Loucy (cell line): ENCODE results near the gene GASK1A.

Experiments
- H2AFZ ChIP-seq: fragments of 200-600 bp; sonication (generic); 2 replicates; pipeline ENCODE4 v1.6.0; 2016; ENCODE audit warnings: antibody characterized with exemption, mild to moderate bottlenecking, low read length, moderate library complexity
- H3F3A ChIP-seq: fragments of 200-600 bp; 2 replicates; pipeline ENCODE4 v1.6.0; 2016; ENCODE audit warnings: antibody characterized with exemption, low read depth, mild to moderate bottlenecking
- H3K27me3 ChIP-seq: fragments of 200-600 bp; sonication (generic); 2 replicates; pipeline ENCODE4 v1.6.1; 2014; ENCODE audit warnings: low read length, mild to moderate bottlenecking; ENCODE audit not compliant: insufficient read depth, poor library complexity, severe bottlenecking
- H3K36me3 ChIP-seq: fragments of 200-600 bp; sonication (generic); 2 replicates; pipeline ENCODE4 v1.6.1; 2016; ENCODE audit warnings: low read length; ENCODE audit not compliant: insufficient read depth
- H3K4me1 ChIP-seq: fragments of 200-600 bp; sonication (generic); 2 replicates; pipeline ENCODE4 v1.5.1; 2014; ENCODE audit warnings: low read length, mild to moderate bottlenecking; ENCODE audit not compliant: insufficient read depth, poor library complexity, severe bottlenecking
- H3K4me2 ChIP-seq: fragments of 200-600 bp; sonication (generic); 2 replicates; pipeline ENCODE4 v1.6.0; 2014; ENCODE audit warnings: antibody characterized with exemption, low read length, low read depth, mild to moderate bottlenecking; ENCODE audit not compliant: poor library complexity, severe bottlenecking
- H3K4me3 ChIP-seq: fragments of 200-600 bp; sonication (generic); 2 replicates; pipeline ENCODE4 v1.5.1; 2014; ENCODE audit warnings: low read length, mild to moderate bottlenecking, mixed read lengths; ENCODE audit not compliant: poor library complexity, severe bottlenecking
- H3K79me2 ChIP-seq: fragments of 200-600 bp; sonication (generic); 2 replicates; pipeline ENCODE4 v1.6.1; 2014; ENCODE audit warnings: low read length; ENCODE audit not compliant: insufficient read depth
- H3K9ac ChIP-seq: fragments of 200-600 bp; sonication (generic); 2 replicates; pipeline ENCODE4 v1.6.0; 2014; ENCODE audit warnings: mild to moderate bottlenecking, low read depth, low read length, moderate library complexity; ENCODE audit not compliant: poor library complexity, severe bottlenecking
- H3K9me2 ChIP-seq: fragments of 200-600 bp; sonication (generic); replicated peaks from 2 replicates; pipeline ENCODE4 v1.6.1; 2016; ENCODE audit warnings: low read depth, low read length, mixed read lengths
- H3K9me3 ChIP-seq: fragments of 200-600 bp; sonication (generic); 2 replicates; pipeline ENCODE4 v1.6.1; 2014; ENCODE audit warnings: mild to moderate bottlenecking, antibody characterized with exemption, low read length, low read depth; ENCODE audit not compliant: insufficient read depth
- H4K20me1 ChIP-seq: fragments of 200-600 bp; sonication (generic); 2 replicates; pipeline ENCODE4 v1.6.0; 2014; ENCODE audit warnings: antibody characterized with exemption, low read length, mild to moderate bottlenecking; ENCODE audit not compliant: insufficient read depth, poor library complexity, severe bottlenecking
- EZH2phosphoT487 ChIP-seq: fragments of 200-600 bp; IDR thresholded peaks from 2 replicates; pipeline ENCODE4 v1.6.1; 2018; ENCODE audit warnings: antibody characterized with exemption, mild to moderate bottlenecking, moderate library complexity, borderline replicate concordance
- TF ChIP-seq, protein P1 (sequence below): fragments of 200-600 bp; sonication (generic); conservative IDR thresholded peaks from 2 replicates; pipeline ENCODE4 v1.5.1; 2014; ENCODE audit warnings: mild to moderate bottlenecking, antibody characterized with exemption, low read length

Gene GASK1A

DNA sequence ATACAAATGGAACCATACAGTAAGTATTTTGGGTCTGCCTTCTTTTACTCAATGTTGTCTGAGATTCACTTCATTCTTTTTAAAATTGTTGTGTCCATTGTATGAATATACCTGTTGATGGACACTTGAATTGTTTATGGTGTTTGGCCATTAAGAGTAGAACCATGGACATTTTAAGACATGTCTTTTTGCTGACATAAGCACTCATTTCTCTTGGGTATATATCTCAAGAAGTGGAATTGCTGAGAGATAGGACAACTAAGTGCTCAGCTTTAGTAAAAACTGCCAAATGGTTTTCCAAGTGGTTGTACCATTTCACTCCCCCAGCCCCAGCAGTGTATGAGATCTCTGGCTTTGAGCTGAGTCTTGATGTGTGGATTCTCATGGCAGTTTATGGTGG is 98.6 kb downstream of the GASK1A start:
- no peaks in the 10 kb centered on the region for H3K9me2 ChIP-seq
- H3K4me2 ChIP-seq = no peak overlapping the region
- no peak for TF ChIP-seq EZH2phosphoT487
- TF ChIP-seq, protein P1, sequence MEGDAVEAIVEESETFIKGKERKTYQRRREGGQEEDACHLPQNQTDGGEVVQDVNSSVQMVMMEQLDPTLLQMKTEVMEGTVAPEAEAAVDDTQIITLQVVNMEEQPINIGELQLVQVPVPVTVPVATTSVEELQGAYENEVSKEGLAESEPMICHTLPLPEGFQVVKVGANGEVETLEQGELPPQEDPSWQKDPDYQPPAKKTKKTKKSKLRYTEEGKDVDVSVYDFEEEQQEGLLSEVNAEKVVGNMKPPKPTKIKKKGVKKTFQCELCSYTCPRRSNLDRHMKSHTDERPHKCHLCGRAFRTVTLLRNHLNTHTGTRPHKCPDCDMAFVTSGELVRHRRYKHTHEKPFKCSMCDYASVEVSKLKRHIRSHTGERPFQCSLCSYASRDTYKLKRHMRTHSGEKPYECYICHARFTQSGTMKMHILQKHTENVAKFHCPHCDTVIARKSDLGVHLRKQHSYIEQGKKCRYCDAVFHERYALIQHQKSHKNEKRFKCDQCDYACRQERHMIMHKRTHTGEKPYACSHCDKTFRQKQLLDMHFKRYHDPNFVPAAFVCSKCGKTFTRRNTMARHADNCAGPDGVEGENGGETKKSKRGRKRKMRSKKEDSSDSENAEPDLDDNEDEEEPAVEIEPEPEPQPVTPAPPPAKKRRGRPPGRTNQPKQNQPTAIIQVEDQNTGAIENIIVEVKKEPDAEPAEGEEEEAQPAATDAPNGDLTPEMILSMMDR = no peak
- H3K27me3 ChIP-seq = no peaks in the 10 kb centered on the region
- no peaks in the 10 kb centered on the region for H3K4me1 ChIP-seq
- no peaks in the 10 kb centered on the region for H4K20me1 ChIP-seq
- H3K36me3 ChIP-seq = peaks cover 18% of the 10 kb centered on the region; the same call in 1 of the 2 replicates
- no peak overlapping the region for H2AFZ ChIP-seq
- H3F3A ChIP-seq = no peaks in the 10 kb centered on the region
- H3K9me3 ChIP-seq = no peaks in the 10 kb centered on the region
- no peak overlapping the region for H3K4me3 ChIP-seq
- no peak overlapping the region for H3K9ac ChIP-seq
- no peaks in the 10 kb centered on the region for H3K79me2 ChIP-seq

DNA sequence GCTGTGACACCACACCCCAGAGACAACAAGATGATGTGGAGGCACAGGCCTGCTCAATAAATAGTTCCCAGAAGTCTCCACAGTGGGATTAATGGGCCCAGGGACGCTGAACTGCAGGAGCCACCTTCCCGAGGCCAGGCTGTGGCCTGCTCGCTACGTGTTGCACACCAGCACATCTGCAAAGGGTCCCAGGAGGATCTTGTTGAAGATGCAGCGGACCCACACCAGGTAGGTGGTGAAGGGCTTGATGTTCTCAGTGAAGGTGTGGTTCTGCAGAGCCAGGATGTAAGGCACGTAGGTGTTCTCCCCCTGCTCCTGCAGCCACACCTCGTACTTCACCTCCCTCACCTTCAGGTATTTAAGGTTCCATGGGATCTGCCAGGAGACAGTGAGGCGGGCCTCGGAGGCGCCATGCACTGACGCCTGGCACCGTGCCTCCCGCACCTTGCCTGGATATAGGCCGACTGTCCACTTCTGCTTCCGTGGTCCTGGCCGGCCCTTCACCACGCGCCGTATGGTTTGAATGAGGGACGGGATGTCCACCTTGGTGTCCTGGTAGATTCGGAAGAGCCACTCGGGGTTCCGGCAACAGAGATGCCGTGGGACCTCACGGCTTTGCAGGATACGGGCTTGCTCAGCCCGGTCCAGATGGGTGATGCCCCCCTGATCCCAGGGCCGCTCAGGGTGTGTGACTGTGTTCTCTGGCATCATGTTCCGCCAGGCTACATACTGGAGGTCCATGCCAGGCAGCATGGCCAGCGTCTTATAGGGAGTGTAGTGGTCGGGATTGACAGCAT is 100.6 kb downstream of the GASK1A start:
- no peaks in the 10 kb centered on the region for H3K9me2 ChIP-seq
- no peak overlapping the region for H3K4me2 ChIP-seq
- H3F3A ChIP-seq = no peaks in the 10 kb centered on the region

DNA sequence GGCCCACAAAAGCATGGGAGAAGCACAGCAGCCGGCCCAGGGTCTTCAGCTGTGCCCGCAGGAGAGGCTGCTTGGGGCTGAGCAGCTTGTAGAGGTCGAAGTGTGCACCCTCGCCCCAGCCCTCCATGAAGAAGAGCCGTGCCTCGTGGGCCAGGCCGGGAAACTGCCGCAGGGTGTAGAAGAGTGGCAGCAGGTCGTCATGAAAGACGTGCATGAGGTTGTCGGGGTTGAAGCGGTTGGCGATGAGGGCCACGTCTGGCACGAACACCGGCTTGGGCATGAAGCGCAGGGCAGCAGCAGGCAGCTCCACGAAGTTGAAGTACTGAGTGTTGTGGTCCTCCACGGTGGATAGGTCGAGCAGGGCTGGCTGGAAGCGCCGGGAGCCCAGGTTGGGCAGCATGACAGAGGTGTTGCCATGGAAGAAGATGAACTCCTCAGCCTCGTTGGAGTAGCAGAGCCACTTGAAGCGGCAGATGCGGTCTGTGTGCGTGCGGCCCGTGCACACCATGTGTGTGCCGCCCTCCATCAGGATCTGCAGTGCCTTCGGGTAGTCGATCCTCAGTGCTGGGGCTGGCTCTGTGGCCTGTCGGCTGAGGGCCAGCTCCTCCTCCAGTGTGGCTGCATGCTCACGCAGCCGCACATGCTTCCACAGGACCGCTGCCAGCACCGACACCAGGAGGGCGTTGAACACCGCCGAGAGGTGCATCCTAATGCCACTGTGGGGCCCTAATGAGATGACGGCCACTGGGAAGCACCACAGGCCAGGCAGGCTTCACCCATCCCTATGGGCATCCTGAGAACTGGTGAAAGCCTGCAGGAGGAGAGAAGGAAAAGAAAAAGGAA is 101.8 kb downstream of the GASK1A start:
- no peaks in the 10 kb centered on the region for H3K79me2 ChIP-seq
- H3K9ac ChIP-seq = no peak overlapping the region
- no peak overlapping the region for H3K4me3 ChIP-seq
- no peaks in the 10 kb centered on the region for H3K9me2 ChIP-seq
- TF ChIP-seq, protein P1 = no peak
- TF ChIP-seq EZH2phosphoT487 = no peak
- H3K36me3 ChIP-seq = peaks cover 18% of the 10 kb centered on the region; the same call in 1 of the 2 replicates
- H3K4me2 ChIP-seq = no peak overlapping the region
- no peaks in the 10 kb centered on the region for H3F3A ChIP-seq
- no peaks in the 10 kb centered on the region for H3K4me1 ChIP-seq
- no peaks in the 10 kb centered on the region for H3K27me3 ChIP-seq
- no peaks in the 10 kb centered on the region for H3K9me3 ChIP-seq
- H2AFZ ChIP-seq = no peak overlapping the region
- no peaks in the 10 kb centered on the region for H4K20me1 ChIP-seq

More for the DNA sequence above, 100.6 kb downstream of the GASK1A start:
- TF ChIP-seq EZH2phosphoT487 = no peak
- TF ChIP-seq, protein P1 = no peak
- Histone ChIP-seq H2AFZ (no peak overlapping the region), H3K4me1 (no peaks in the 10 kb centered on the region), H3K4me3 (no peak overlapping the region), H3K79me2 (no peaks in the 10 kb centered on the region), H4K20me1 (no peaks in the 10 kb centered on the region), H3K36me3 (peaks cover 18% of the 10 kb centered on the region; the same call in 1 of the 2 replicates), H3K27me3 (no peaks in the 10 kb centered on the region), H3K9me3 (no peaks in the 10 kb centered on the region), H3K9ac (no peak overlapping the region)
